Stimulated activated CD4-positive, alpha-beta T cell treated with anti-CD3 and anti-CD28 coated beads, Interleukin-12 subunit alpha, Interleukin-12 subunit beta, amount 100 ng/mL, for 48 hours (primary cell): ENCODE measurements around the gene IFRD2.

Source experiments
- DNase-seq, 3 donors: peaks; one replicate each; pipeline ENCODE4 v3.0.0-alpha.2; 2020; ENCODE audit warnings: low read depth in 2 of 3, low spot score in 1 of 3

IFRD2 gene

DNA sequence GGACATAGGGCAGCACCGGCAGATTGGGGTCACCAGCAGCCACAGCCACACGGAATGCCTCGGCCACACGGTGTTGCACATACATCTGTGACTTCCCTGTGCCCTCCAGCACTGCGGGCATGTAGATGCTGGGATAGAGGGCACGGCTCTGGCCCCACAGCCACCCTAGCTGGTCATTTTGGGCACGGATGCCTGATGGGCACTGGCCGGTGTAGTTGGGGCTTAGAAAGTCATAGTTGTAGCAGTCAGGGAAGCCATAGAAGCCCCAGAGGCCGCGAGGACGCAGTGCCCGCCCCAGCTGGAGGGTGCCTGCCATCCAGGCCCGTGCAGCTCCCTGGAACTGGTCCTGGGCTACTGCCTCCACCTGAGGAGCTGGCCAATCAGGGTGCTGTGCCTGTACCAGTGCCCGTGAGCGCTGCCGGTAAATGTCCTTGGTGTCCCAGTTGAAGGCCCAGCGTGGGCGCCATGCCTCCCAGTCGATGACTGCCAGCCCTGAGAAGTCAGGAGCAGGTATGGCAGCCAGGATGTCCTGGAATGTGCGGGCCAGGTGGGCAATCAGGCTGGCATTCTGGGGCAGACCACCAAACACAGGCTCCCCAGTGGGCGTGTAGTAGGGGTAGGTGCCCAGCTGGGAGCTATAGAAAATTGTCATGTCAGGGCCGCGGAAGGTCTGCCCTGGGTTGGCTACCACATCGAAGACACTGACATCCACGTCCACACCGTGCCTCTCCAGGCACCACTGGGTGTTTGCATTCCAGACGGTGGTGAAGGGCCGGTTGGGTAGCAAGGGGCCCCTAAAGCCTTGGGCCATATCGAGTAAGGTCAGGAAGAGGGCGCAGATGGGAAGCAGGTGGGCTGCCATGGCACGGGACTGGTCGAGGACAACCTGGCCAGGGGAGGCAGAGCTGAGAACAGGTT, 10.1 kb upstream of the IFRD2 start:
- no peak for DNase-seq

GRCh38 chr3:50300681-50301254, 8.5 kb upstream of the IFRD2 start:
- DNase-seq, result no peak

DNA sequence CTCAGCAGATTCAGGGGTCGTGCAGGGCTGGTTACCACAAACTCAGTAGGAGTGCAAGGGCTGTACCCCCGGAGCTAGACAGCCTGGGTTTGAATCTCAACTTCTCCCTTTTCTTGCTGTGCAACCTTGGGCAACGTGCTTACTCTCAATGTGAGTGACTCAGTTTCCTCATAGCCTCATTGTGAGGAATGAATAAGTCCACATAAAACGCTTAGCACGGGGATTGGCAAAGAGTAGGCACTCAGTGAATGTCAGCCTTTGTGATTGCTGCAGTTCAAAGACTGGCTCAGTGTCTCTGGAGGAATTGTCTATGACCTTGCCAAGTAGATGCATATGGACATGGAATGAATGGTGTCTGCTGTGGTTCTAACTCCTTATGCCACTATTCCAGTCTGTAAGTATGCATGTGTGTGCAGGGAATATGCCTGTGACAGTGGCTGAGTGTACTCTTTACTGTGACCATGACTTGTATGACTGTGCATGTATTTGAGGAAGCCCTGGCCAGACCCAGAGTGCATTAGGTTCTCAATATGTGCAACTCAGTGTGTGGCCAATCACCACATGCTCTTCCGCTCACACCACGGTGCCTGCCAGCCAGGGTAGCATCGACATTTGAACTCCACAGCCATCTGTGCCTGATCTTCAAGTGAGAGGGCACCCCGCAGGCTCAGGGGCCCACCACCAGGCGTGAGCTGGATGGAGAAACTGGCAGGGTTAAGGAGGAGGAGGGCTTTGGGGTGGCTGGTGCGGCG, 7.9 kb upstream of the IFRD2 start:
- DNase-seq, result no peak

DNA sequence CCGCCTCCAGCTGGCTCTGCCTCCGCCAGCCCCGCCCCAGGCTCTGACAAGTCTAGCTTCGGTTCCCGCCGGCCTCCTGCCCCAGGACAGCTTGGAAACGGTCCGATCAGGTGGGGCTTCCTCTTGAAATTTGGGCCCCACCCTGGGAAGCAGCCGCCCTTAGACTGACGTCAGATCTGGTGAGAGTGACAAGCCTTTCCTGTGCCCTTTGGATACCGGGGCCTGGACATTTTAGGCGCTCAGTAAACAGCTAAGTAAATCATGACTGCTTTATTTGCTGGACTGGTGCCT, 7.4 kb upstream of the IFRD2 start:
- no peak for DNase-seq

DNA sequence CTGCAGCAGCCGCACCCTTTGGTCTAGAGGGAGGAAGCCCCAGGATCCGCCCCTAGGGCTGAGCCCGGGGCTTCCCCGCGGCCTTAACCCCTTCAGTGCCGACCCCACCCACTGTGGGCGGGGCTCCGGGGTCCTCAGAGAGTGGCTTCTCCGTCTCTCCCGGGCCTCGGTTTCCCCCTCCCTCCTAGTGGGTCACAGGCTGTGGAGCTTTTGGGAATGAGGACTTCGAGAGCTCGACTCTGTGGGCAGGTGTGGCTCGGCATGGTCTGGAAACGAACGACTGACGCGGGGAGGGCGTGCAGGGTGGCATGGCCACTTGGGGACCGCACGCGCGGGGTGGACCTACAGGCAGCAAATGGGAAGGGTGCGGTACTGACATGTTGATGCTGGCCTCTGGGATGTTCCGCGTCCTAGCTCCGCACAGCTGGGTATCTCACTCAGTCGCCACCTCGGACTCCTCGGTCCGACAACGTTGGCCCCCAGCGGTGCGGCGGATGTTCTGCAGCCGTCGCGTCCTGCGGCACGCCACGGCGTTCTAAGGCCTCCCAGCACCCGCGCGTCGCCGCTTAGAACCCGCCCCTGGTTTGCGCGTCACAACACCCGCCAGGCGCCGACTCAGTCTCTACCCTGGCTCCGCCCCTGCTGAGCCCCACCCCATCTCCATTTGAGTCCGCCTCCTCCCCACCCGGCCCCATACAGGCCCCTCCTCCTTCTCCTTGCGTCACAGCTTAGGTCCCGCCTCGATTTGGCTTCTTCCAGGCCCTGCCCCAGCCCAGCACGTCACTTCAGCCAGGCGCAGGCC, 6.8 kb upstream of the IFRD2 start, which contains the start of the genes HYAL3 and NAA80:
TSS of gene HYAL3 (minus strand) at position 570 of the 802 bp plus-strand sequence. CDS start 3,803 bp downstream, outside the sequence.
TSS of gene NAA80 (minus strand) at position 570 of the 802 bp plus-strand sequence. CDS start 1,942 bp downstream, outside the sequence.
- DNase-seq, result peak; percentile 99 to 100 (median 99)

DNA sequence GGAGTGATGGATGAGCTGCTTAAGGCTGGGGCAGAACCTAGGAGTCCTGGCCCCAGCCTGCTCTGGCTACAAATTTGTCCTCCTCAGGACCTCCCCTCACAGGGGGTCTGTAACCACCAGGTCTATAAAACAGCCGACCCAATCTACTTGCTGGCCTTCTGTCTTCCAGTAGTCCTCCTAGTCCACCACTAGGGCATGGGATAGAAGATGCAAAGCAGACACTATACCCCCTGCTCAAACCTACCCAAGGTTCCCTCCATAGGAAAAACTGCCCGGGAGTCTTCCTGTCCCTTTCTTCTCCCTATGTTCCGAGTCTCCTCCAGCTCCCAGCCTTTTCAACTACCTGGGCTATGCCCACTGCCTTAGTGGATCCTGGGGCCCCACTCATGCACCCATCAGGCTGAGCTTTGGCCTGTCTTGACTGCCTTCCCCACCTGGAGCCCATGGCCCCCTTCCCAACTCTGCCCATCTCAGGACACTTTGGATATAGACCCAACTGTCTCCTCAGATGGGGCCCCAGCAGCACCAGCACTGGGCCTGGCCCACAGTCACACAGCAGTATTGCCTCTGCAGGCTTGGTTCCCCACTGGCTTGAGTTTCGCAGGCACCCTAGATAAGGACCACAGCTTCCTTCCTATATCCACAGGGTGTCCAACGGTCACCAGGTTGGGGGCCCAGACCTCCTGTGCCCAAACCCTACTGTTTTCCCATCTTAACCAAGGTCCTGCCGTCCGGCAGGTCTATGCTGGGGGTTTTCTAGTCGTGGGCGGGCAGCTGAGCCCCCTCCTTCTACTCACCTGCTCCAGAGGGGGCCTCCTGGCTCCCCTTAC, 5.9 kb upstream of the IFRD2 start:
- DNase-seq, result no peak

- DNase-seq, result no peak
These were observed 5.2 kb upstream of the IFRD2 start for GRCh38 chr3:50297384-50297775.

DNA sequence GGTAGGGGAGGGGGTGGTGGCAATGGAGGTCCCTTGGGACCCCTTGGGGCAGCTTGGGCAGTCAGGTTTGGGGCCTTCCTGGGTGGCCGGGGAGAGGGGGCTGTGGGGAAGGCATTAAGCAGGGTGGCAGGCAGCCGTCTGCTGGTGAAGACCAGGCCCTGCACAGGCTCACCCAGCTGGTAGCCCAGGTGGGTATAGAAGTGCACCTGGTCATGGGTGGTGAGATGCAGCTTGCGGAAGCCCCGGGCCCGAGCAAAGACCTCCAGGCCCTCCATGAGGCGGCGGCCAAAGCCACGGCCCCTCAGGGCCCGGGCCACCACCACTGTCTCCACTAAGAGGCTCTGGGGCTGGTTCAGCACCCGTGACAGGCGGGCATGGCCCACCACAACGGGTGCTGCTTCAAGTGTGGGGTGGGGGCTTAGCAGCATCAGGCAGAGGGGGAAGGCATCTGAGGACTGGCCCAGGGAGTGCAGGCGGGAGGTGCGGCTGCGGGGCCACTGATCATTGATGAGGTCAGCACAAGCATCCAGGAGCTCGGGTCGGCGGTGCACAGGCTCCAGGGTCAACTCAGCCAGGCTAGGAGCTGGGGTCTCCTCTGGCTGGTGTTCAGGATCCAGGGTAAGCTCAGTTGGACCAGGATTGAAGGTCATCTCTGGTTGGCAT, 4.6 kb upstream of the IFRD2 start:
- no peak for DNase-seq

GRCh38 chr3:50295553-50296431, 3.6 kb upstream of the IFRD2 start:
- DNase-seq, result no peak

DNA sequence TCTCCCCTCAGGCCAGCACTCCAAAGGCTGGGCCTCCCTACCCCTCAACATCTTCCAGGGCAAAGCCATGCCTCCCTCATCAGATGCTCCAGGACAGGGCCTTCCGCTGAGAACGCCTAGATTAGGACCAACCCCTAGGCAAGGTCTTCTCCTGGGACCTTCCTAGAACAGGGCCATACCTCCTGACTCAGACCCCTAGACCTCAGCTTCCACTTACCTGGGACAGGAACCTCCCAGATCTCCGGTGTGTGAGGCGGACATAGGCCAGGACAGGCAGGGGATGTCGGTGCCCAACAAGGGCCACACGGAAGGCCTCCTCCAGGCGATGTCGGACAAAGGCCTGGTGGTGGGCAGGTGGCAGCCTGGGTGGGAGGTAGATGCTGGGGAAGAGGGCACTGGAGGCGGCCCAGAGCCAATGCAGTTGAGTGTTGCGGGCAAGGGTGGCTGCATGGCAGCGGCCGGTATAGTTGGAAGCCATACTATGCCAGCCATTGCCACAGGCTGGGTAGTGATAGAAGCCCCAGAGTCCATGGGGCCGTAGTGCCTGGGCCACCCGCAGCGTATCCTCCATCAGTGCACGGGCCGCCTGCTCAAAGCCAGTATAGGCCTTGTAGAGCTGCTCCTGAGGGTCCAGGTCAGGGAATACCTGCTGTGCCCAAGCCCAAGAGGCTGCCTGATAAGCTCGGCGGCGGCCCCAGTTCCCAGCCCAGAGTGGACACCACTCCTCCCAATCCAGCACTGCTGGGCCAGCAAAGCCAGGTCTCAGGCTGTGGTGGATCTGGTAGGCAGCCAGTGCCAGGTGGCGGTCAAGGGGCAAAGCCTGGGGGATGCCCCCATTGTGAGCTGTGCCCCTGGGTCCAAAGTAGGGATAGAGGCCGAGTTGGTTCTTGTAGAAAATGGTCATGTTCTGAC, 2.5 kb upstream of the IFRD2 start:
- no peak for DNase-seq

- DNase-seq, result no peak
These were observed 1.9 kb upstream of the IFRD2 start for GRCh38 chr3:50294089-50294488.

- no peak for DNase-seq
These were observed 1.0 kb upstream of the IFRD2 start for GRCh38 chr3:50293079-50293801.

- no peak for DNase-seq
These were observed 2.0 kb downstream of the IFRD2 start for GRCh38 chr3:50290161-50290641.

DNA sequence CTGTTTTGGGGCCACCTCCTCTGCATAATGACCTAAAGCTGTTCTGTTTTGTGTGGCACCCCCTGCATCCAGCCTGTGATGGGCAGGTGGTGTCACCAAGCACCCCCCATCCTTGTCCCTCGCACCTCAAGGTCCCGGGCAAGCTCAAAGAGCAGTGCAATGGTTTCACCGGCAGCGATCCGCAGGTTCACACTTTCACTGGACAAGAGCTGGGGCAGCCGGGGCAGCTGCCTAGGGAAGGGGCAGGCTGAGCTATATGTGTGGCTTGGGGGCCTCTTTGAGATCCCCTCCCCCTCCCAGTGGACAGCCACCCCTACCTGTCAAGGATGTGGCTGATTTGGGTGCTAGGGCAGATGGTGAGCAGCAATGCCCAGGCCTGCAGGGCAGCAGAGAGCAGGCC, 3.1 kb downstream of the IFRD2 start:
- DNase-seq, result no peak

- no peak for DNase-seq
These were observed 3.7 kb downstream of the IFRD2 start for GRCh38 chr3:50288387-50289007.

- no peak for DNase-seq
These were observed 5.0 kb downstream of the IFRD2 start for GRCh38 chr3:50287262-50287661.
